Fibroblast of mammary gland (primary cell): Measurements from ENCODE around the gene GSX2.
"Not testable (repeated sequence)": the region's sequence is repeated elsewhere in the genome, so short reads cannot be mapped to it uniquely, and the experiment has no call there.

Experiments used
- DNase-seq: peaks from one replicate; pipeline ENCODE4 v3.0.0-alpha.2; 2010; ENCODE audit warnings: low read depth
- H3K4me3 ChIP-seq: 2 replicates; pipeline ENCODE4 v1.5.1; 2011; ENCODE audit warnings: low read depth, mild to moderate bottlenecking, low read length, moderate library complexity; ENCODE audit not compliant: control insufficient read depth
- TF ChIP-seq, protein P1 (sequence below): conservative IDR thresholded peaks from 2 replicates; pipeline ENCODE4 v1.5.1; 2011; ENCODE audit warnings: low read depth, low read length, inconsistent platforms; ENCODE audit not compliant: control insufficient read depth, insufficient read depth

The GSX2 gene

DNA sequence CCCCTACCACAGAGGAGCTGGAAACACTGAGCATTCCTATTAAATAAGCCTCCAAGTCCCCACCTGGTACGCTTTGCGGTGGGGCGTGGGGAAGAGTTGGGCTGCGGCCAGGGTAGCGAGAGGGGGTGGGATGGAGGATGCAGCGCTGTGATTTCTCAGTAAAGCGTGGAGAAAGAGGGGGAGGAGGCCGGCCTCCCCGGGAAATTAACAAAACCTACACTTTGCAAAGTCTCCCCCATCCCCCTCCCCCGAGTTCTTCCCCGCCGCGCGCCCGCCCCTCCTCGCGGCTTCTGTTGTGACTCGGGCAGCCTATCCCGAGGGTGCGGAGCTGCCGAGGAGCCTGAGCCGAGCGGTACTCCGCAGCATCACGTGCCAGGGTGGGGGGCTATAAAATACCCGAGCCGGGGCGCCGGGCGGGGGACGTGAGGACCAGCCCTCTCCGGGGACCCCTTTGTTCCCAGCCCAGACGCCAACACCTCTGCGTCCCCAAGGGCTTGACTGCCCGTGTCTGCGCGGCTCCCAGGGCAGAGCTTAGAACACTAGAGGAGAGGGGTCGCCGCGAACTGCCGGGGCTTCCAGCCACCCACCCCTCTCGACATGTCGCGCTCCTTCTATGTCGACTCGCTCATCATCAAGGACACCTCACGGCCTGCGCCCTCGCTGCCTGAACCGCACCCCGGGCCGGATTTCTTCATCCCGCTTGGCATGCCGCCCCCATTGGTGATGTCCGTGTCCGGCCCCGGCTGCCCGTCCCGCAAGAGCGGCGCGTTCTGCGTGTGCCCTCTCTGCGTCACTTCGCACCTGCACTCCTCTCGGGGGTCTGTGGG is at the start of gene GSX2:
GSX2 (plus strand) TSS at position 416 of the 827 bp plus-strand sequence; CDS start at position 598, 182 bp downstream.
- H3K4me3 ChIP-seq, result peak within 1 kb of the TSS; percentile 41
- TF ChIP-seq, protein P1, sequence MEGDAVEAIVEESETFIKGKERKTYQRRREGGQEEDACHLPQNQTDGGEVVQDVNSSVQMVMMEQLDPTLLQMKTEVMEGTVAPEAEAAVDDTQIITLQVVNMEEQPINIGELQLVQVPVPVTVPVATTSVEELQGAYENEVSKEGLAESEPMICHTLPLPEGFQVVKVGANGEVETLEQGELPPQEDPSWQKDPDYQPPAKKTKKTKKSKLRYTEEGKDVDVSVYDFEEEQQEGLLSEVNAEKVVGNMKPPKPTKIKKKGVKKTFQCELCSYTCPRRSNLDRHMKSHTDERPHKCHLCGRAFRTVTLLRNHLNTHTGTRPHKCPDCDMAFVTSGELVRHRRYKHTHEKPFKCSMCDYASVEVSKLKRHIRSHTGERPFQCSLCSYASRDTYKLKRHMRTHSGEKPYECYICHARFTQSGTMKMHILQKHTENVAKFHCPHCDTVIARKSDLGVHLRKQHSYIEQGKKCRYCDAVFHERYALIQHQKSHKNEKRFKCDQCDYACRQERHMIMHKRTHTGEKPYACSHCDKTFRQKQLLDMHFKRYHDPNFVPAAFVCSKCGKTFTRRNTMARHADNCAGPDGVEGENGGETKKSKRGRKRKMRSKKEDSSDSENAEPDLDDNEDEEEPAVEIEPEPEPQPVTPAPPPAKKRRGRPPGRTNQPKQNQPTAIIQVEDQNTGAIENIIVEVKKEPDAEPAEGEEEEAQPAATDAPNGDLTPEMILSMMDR, result no peak
- DNase-seq, result no peak

DNA sequence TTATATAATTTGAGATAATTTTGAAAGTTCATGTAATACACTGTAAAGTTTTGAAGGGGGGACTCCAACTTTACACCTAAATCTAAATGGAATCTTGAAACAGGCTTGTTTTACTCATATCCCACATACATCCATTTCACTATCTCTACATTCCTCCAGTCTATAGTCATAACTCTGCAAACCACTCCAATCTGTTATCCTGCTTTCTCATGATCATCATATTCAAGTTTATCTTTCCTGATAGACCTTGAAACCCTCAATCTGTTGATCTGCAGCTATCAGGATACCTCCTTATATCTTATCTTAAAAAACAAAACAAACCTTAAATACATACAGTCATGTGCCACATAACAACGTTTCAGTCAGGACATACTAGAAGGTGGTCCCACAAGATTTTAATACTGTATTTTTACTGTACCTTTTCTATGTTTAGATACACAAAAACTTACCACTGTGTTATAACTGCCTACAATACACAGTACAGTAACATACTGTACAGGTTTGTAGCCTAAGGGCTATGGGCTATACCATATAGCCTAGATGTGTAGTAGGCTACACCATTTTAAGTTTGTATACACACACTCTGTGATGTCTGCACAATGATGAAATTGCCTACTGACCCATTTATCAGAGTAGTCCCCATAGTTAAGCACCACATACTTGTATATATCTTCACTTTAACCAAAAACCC is 49.6 kb upstream of the GSX2 start:
- H3K4me3 ChIP-seq, result no peak overlapping the region
- TF ChIP-seq, protein P1, result no peak
- DNase-seq, result peak; percentile 43

DNA sequence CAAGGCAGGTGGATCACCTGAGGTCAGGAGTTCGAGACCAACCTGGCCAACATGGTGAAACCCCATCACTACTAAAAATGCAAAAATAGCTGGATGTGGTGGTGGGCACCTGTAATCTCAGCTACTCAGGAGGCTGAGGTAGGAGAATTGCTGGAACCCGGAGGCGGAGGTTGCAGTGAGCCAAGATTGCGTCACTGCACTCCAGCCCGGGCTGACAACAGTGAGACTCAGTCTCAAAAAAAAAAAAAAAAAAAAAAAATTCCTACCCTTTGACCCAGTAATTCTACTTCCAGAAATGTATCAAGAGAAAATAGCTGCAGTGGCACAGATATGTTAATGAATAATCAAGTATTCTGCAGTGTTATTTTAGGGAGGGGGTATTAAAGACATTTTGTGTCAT is 46.6 kb upstream of the GSX2 start:
- not testable (repeated sequence) for H3K4me3 ChIP-seq, DNase-seq

DNA sequence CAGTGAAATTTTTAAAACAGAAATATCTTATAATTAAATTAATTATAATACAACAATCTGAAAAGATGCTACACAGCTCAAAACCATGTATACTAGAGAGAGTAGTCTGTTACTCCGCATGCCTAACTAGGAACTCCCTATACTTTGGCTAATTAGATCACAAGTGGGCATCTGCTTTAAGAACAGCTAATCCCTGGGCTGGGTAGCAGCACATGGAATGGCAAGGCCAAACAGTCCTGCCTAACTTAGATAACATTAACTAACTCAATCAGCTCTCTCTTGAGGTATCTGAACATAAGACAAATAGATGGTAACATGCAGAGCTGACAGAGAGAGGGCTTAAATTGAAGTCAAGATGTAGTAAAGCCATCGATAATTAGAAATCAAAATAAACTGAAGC is 45.5 kb upstream of the GSX2 start:
- no peak overlapping the region for H3K4me3 ChIP-seq
- no peak for DNase-seq
- TF ChIP-seq, protein P1, result no peak

DNA sequence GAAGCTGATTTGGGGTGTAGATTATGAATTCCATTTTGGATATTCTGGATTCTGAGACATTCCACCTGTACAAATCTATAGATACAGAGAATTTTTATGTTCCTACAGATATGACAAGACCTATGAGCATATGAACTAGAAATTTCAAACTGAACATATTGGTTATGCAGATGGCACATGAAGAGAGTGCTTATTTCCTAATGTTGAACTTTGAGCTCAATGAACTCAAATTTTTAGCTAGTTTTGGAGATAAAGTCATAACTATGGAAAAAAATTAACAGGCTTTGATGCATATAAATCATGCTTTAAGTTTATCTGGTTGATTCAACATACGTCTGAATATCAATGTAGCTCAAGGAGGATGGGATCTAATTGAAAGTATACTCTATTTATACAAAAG is 44.5 kb upstream of the GSX2 start:
- H3K4me3 ChIP-seq, result no peak overlapping the region
- no peak for DNase-seq
- TF ChIP-seq, protein P1, result no peak

DNA sequence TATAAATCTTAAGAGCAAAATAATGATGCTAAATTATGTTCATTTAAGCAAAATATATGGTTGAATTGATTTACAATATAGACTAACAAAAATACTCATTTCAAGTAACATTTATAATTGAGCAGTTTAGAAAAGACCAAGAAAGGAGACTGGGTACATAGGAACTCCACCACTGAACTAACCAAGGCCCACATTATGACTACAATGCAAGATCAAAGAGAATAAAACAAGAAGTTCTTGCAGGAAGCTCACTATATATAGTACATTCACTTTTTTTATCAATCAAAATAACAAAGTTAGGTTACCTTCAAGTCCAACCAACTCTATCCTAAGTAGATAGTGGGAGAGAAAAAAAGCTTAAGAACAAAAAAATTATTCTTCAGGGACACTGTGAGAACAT is 43.6 kb upstream of the GSX2 start:
- TF ChIP-seq, protein P1, result no peak
- H3K4me3 ChIP-seq, result no peak overlapping the region
- no peak for DNase-seq

DNA sequence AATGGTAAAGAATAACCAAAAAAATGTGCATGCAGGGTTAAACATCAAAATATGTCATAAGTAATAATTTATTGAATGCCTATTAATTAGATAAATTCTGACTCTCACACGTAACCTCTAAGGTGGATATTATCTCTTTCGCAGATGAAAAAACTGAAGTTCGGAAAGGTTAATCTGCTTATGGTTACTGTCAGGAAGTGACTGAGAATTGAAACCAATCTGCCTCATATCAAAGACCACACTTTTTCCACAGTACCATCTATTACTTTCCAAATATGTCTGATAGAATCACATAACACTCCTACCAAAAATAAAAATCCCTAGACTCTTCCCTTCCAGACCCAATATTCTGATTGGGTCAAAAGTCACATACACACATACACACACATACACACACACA is 41.8 kb upstream of the GSX2 start:
- DNase-seq, result no peak
- no peak overlapping the region for H3K4me3 ChIP-seq
- TF ChIP-seq, protein P1, result no peak
